GM21576 (cell line): ENCODE results near the gene ESYT1.
A peak's percentile ranks its signal among the peaks of the same experiment; 100 is the strongest.
"Not testable (repeated sequence)": the region's sequence is repeated elsewhere in the genome, so short reads cannot be mapped to it uniquely, and the experiment has no call there.

Source experiments
- ATAC-seq: cut with Tn5 transposase; IDR thresholded peaks from one replicate; pipeline ENCODE4 v1.9.1; 2021; ENCODE audit warnings: mild to moderate bottlenecking, moderate library complexity; ENCODE audit not compliant: unreplicated experiment

The ESYT1 gene

GRCh38 chr12:56154246-56154771 lies 26.2 kb downstream of the ESYT1 start:
- no peak for ATAC-seq

- ATAC-seq: no peak
Observed at GRCh38 chr12:56154818-56155217, 26.8 kb downstream of the ESYT1 start.

- ATAC-seq: no peak
Observed at GRCh38 chr12:56155256-56155845, 27.3 kb downstream of the ESYT1 start.

DNA sequence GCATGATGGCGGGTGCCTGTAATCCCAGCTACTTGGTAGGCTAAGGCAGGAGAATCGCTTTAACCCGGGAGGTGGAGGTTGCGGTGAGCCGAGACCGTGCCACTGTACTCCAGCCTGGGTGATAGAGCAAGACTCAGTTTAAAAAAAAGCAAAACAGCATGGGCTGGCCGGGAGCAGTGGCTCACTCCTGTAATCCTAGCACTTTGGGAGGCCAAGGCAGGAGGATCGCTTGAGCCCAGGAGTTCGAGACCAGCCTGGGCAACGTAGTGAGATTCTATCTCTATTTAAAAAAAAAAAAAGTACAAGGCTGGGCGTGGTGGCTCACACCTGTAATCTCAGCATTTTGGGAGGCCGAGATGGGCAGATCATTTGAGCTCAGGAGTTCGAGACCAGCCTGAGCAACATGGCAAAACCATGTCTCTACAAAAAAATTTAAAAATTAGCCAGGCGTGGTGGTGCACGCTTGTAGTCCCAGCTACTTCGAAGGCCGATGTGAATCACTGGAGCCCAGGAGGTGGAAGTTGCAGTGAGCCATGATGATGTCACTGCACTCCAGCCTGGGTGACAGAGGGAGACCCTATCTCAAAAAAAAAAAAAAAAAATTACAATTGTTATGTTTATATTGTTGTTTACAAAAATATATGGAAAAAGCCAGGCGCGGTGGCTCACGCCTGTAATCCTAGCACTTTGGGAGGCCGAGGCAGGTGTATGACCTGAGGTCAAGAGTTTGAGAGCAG lies 28.6 kb downstream of the ESYT1 start:
- ATAC-seq: not testable (repeated sequence)

- ATAC-seq: peak; percentile 43
Observed at GRCh38 chr12:56157201-56158028, 29.3 kb downstream of the ESYT1 start.

- peak; percentile 80 for ATAC-seq
Observed at GRCh38 chr12:56158029-56158925, 30.2 kb downstream of the ESYT1 start, which contains the start of gene MYL6. MYL6 (plus strand) TSS chr12:56158359; CDS start chr12:56158402, 43 bp downstream.

GRCh38 chr12:56158926-56159461 lies 30.9 kb downstream of the ESYT1 start:
- ATAC-seq: no peak

GRCh38 chr12:56159482-56160192 lies 31.6 kb downstream of the ESYT1 start:
- no peak for ATAC-seq

GRCh38 chr12:56160193-56160763 lies 32.2 kb downstream of the ESYT1 start:
- ATAC-seq: no peak

- no peak for ATAC-seq
Observed at GRCh38 chr12:56160894-56161689, 33.0 kb downstream of the ESYT1 start.

GRCh38 chr12:56161690-56162351 lies 33.8 kb downstream of the ESYT1 start:
- ATAC-seq: no peak

GRCh38 chr12:56162468-56163290 lies 34.6 kb downstream of the ESYT1 start:
- ATAC-seq: no peak

GRCh38 chr12:56163533-56164344 lies 35.7 kb downstream of the ESYT1 start:
- no peak for ATAC-seq

GRCh38 chr12:56164345-56164729 lies 36.3 kb downstream of the ESYT1 start:
- ATAC-seq: no peak

DNA sequence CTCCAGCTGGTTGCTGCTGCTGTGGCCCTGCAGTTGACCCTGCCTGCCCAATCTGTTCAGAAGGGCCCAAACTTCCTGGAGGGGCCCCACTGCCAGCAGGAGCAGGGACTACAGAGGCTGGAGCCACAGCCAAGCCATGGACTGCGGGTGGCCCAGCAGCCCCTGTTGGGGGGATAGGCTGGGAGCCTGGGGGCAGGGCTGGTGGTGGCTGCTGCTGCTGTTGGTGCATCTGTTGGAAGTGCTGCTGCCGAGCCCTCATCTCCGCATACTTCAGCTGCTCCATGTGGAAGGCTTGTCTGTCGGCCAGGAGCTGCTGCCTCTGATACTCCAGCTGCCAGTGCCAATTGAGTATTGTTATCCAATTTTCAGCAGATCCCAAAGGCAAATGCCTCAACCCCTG lies 37.3 kb downstream of the ESYT1 start:
- ATAC-seq: no peak

DNA sequence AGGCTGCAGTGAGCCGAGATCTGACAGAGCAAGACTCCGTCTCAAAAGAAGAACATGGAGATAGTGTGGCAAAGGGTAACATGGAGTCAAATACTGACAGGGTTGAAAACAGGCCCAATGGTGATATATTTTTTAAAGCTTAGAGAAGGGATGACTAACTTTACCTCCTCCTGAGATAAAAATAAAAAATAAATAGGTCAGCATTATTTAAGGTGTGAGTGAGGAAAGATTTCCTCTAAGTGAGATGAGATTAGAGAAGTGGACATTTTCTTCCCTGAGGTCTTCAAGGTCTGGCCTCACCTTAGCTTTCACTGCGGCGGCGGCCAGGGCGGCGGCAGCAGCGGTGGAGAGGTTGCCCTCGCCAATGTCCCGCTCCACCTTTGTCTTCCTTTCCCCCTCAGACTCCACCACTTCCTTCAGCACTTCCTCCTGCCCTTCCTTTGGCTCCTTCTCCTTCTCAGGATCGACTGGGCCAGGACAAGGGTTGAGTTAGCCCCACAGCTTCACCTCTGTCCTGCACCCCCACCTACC lies 41.2 kb downstream of the ESYT1 start:
- ATAC-seq: no peak
